Measurements from ENCODE around the gene LIN7A. TPM values are rescaled to one million over a fixed set of nuclear protein-coding genes. Genes with fewer than 3 reads are reported as not detected.

Gene LIN7A
- total RNA-seq, 2 experiments from 2014 or later, result 0.63 TPM; not detected in 1

GRCh38 chr12:80766897-80767296 lies 170.8 kb downstream of the LIN7A start:
- CTCF ChIA-PET, result no interaction called here
- Mint-ChIP-seq H3K9me3 (ENCODE audit: low read depth) (no peaks in the 10 kb centered on the region), H3K4me1 (no peaks in the 10 kb centered on the region), H3K36me3 (no peaks in the 10 kb centered on the region), H3K27ac (no peak overlapping the region), H3K4me3 (no peak overlapping the region), H3K27me3 (no peaks in the 10 kb centered on the region)
- DNase-seq, result no peak
- ATAC-seq, result no peak

- Mint-ChIP-seq H3K4me3 (no peak overlapping the region), H3K27me3 (no peaks in the 10 kb centered on the region), H3K27ac (no peak overlapping the region), H3K36me3 (no peaks in the 10 kb centered on the region), H3K4me1 (no peaks in the 10 kb centered on the region), H3K9me3 (ENCODE audit: low read depth) (no peaks in the 10 kb centered on the region)
- DNase-seq (no peak), ATAC-seq (no peak)
- CTCF ChIA-PET, result no interaction called here
Observed at GRCh38 chr12:80766210-80766609, 171.5 kb downstream of the LIN7A start.

- no peaks in the 10 kb centered on the region for H3K36me3 Mint-ChIP-seq
- CTCF ChIA-PET, result interaction anchor here (1.0 kb wide), 1 partner anchor 77 kb away, joined by 3 read pairs; no protein-coding TSS in a partner anchor
- no peak overlapping the region for H3K27ac Mint-ChIP-seq
- no peak overlapping the region for H3K4me3 Mint-ChIP-seq
- no peaks in the 10 kb centered on the region for H3K27me3 Mint-ChIP-seq
- no peak for ATAC-seq
- DNase-seq, result no peak
- H3K4me1 Mint-ChIP-seq, result no peaks in the 10 kb centered on the region
- H3K9me3 Mint-ChIP-seq (ENCODE audit: low read depth), result no peaks in the 10 kb centered on the region
Observed at GRCh38 chr12:80763874-80764273, 173.9 kb downstream of the LIN7A start.

- Mint-ChIP-seq H3K27me3 (no peaks in the 10 kb centered on the region), H3K4me3 (no peak overlapping the region), H3K36me3 (no peaks in the 10 kb centered on the region), H3K4me1 (no peaks in the 10 kb centered on the region), H3K27ac (no peak overlapping the region), H3K9me3 (ENCODE audit: low read depth) (no peaks in the 10 kb centered on the region)
- CTCF ChIA-PET, result no interaction called here
- ATAC-seq, result no peak
- DNase-seq, result no peak
Observed at GRCh38 chr12:80761838-80762237, 175.9 kb downstream of the LIN7A start.

- no peaks in the 10 kb centered on the region for H3K9me3 Mint-ChIP-seq (ENCODE audit: low read depth)
- no peaks in the 10 kb centered on the region for H3K4me1 Mint-ChIP-seq
- DNase-seq (no peak), ATAC-seq (no peak)
- no peaks in the 10 kb centered on the region for H3K27me3 Mint-ChIP-seq
- H3K4me3 Mint-ChIP-seq, result no peak overlapping the region
- H3K36me3 Mint-ChIP-seq, result no peaks in the 10 kb centered on the region
- no peak overlapping the region for H3K27ac Mint-ChIP-seq
- CTCF ChIA-PET, result no interaction called here
Observed at GRCh38 chr12:80756875-80757274, 180.9 kb downstream of the LIN7A start.

- CTCF ChIA-PET, result no interaction called here
- Mint-ChIP-seq H3K9me3 (ENCODE audit: low read depth) (no peaks in the 10 kb centered on the region), H3K27ac (no peak overlapping the region), H3K4me3 (no peak overlapping the region), H3K36me3 (no peaks in the 10 kb centered on the region), H3K27me3 (no peaks in the 10 kb centered on the region), H3K4me1 (no peaks in the 10 kb centered on the region)
- no peak for ATAC-seq
- DNase-seq, result no peak
Observed at GRCh38 chr12:80754274-80754673, 183.5 kb downstream of the LIN7A start.

- H3K4me1 Mint-ChIP-seq, result no peaks in the 10 kb centered on the region
- DNase-seq, result no peak
- CTCF ChIA-PET, result no interaction called here
- H3K9me3 Mint-ChIP-seq (ENCODE audit: low read depth), result no peaks in the 10 kb centered on the region
- H3K27ac Mint-ChIP-seq, result no peak overlapping the region
- H3K36me3 Mint-ChIP-seq, result no peaks in the 10 kb centered on the region
- no peaks in the 10 kb centered on the region for H3K27me3 Mint-ChIP-seq
- ATAC-seq, result no peak
- H3K4me3 Mint-ChIP-seq, result no peak overlapping the region
Observed at GRCh38 chr12:80752464-80752863, 185.3 kb downstream of the LIN7A start.

- H3K27me3 Mint-ChIP-seq, result no peaks in the 10 kb centered on the region
- no peak for DNase-seq
- H3K9me3 Mint-ChIP-seq (ENCODE audit: low read depth), result no peaks in the 10 kb centered on the region
- no peak overlapping the region for H3K4me3 Mint-ChIP-seq
- ATAC-seq, result no peak
- H3K4me1 Mint-ChIP-seq, result no peaks in the 10 kb centered on the region
- no peaks in the 10 kb centered on the region for H3K36me3 Mint-ChIP-seq
- H3K27ac Mint-ChIP-seq, result no peak overlapping the region
- CTCF ChIA-PET, result no interaction called here
Observed at GRCh38 chr12:80749456-80749855, 188.3 kb downstream of the LIN7A start.

GRCh38 chr12:80747800-80748199 lies 189.9 kb downstream of the LIN7A start:
- no peak for ATAC-seq
- no peak overlapping the region for H3K27ac Mint-ChIP-seq
- H3K36me3 Mint-ChIP-seq, result no peaks in the 10 kb centered on the region
- H3K9me3 Mint-ChIP-seq (ENCODE audit: low read depth), result no peaks in the 10 kb centered on the region
- CTCF ChIA-PET, result no interaction called here
- H3K4me3 Mint-ChIP-seq, result no peak overlapping the region
- no peaks in the 10 kb centered on the region for H3K4me1 Mint-ChIP-seq
- DNase-seq, result no peak
- no peaks in the 10 kb centered on the region for H3K27me3 Mint-ChIP-seq

GRCh38 chr12:80745851-80746505 lies 191.8 kb downstream of the LIN7A start:
- no peaks in the 10 kb centered on the region for H3K4me1 Mint-ChIP-seq
- CTCF ChIA-PET, result no interaction called here
- DNase-seq, result no peak
- H3K27ac Mint-ChIP-seq, result no peak overlapping the region
- H3K27me3 Mint-ChIP-seq, result no peaks in the 10 kb centered on the region
- H3K9me3 Mint-ChIP-seq (ENCODE audit: low read depth), result no peaks in the 10 kb centered on the region
- no peaks in the 10 kb centered on the region for H3K36me3 Mint-ChIP-seq
- ATAC-seq, result no peak
- no peak overlapping the region for H3K4me3 Mint-ChIP-seq

Small RNAs within 50 kb of the gene (microRNA-seq; reads per million reads assigned to microRNA genes)
- gene MIR617, result not detected
- gene MIR618, result 3.0 reads per million

Other genes with a start within 250 kb of the LIN7A start
- gene MYF6, start 230.3 kb downstream of the LIN7A start, total RNA-seq, result not detected
- not detected for gene MYF5, start 221.0 kb downstream of the LIN7A start, total RNA-seq
- not detected for gene ACSS3, start 140.1 kb upstream of the LIN7A start, total RNA-seq